Measurements from ENCODE around the gene NEURL4. TPM values are rescaled to one million over a fixed set of nuclear protein-coding genes. Genes with fewer than 3 reads are reported as not detected.

Gene NEURL4
- polyA plus RNA-seq, 2 of the 4 experiments (the other 2 are of a cell fraction), result 12.2 to 50.4 TPM

GRCh38 chr17:7327501-7327900, 1.6 kb downstream of the NEURL4 start:
- no peak for DNase-seq (ENCODE audit: low read depth in 1 of 2, low spot score in 1 of 2)
- peak overlapping the region; percentile 95 for H3K4me2 ChIP-seq
- H3K4me3 ChIP-seq, result no peak overlapping the region
- H3K4me1 ChIP-seq, result peaks cover 15% of the 10 kb centered on the region; the same call in 2 of the 3 replicates
- no peak for FAIRE-seq
- CTCF ChIA-PET, result interaction anchor here (0.9 to 23.9 kb wide), 12 partner anchors 7 to 281 kb away, joined by 3 to 433 read pairs (median 6); partner anchors contain the start of genes ACAP1, GPS2, SLC2A4 and TMEM95
- TF ChIP-seq FOSL2 (IDR thresholded peaks at IDR 0.05), result no peak
- no peak for TF ChIP-seq FOSL2 (CRISPR knock-in tag; IDR thresholded peaks at IDR 0.05)
- peak; percentile 4; the same call in 1 of the 2 replicates for TF ChIP-seq POLR2A (IDR thresholded peaks at IDR 0.05; ENCODE audit: low read length)
- no peaks in the 10 kb centered on the region for H3K9me3 ChIP-seq
- ATAC-seq, result no peak
- POLR2A ChIA-PET, result no interaction called here
- 94% methylated on average over 17 of the region's 17 CpGs for WGBS (ENCODE audit: missing lambda C conversion rate)
- no peak overlapping the region for H3K27ac ChIP-seq

DNA sequence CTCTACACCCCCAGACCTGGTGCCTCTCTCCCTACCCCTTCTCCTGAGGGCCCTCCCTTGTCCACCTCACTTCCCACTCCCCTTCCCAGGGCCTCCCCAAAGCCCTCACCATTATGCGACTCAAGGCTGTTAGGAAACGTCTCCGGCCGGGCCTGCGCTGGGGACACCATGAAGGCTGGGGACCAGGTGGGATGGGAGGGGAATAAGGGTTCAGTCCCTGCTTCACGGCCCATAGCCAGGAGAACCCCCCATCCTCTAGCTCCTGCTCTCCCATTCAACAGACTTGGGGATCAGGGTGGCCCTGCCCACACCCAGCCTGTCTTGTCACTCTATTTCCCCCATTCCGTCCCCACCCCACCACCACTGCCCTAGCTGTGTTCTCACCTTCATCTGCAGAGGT, 2.1 kb downstream of the NEURL4 start:
- H3K27ac ChIP-seq, result no peak overlapping the region
- ATAC-seq (no peak), DNase-seq (ENCODE audit: low read depth in 1 of 2, low spot score in 1 of 2) (no peak), FAIRE-seq (no peak)
- H3K4me2 ChIP-seq, result no peak overlapping the region
- H3K4me1 ChIP-seq, result peaks cover 15% of the 10 kb centered on the region; the same call in 2 of the 3 replicates
- POLR2A ChIA-PET, result no interaction called here
- H3K4me3 ChIP-seq, result no peak overlapping the region
- CTCF ChIA-PET, result interaction anchor here (0.9 to 23.9 kb wide), 12 partner anchors 12 to 281 kb away, joined by 3 to 433 read pairs (median 6); partner anchors contain the start of genes ACAP1, GPS2, SENP3 and SLC2A4
- WGBS (ENCODE audit: missing lambda C conversion rate), result 90% methylated on average over 7 of the region's 7 CpGs
- TF ChIP-seq ESRRA (IDR thresholded peaks at IDR 0.05; ENCODE audit: borderline replicate concordance, low read length), result no peak
- H3K9me3 ChIP-seq, result no peaks in the 10 kb centered on the region

DNA sequence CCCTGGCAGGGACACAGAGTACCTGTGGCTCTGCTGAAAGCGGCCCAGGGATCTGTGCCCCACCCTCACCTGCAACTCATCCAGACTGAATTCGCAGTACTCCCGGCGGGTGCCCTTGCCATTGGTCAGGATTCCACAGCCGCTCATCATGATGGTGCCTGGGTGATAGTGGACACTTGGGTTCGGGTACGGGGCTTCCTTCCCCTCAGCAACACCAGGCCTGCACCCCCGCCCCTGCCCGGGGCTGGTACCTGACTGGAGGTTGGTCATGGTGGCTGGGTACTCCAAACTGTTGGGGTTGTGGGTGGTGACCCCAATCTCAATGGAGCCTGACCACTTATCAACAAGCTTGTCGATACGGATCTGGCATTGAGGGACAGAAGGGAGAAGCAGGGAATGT, 2.9 kb downstream of the NEURL4 start:
- TF ChIP-seq BCL3 (IDR thresholded peaks at IDR 0.05), result no peak
- TF ChIP-seq HOXB5 (CRISPR knock-in tag; IDR thresholded peaks at IDR 0.05), result no peak
- TF ChIP-seq ZNF302 (CRISPR knock-in tag; IDR thresholded peaks at IDR 0.05), result no peak
- no peak for TF ChIP-seq REST (IDR thresholded peaks at IDR 0.05)
- no peak for TF ChIP-seq PHF8 (IDR thresholded peaks at IDR 0.05; ENCODE audit: borderline replicate concordance, low read depth)
- no peak for TF ChIP-seq FOSB (CRISPR knock-in tag; IDR thresholded peaks at IDR 0.05)
- no peak for TF ChIP-seq MAX (IDR thresholded peaks at IDR 0.05)
- TF ChIP-seq NFE2L2 (conservative IDR thresholded peaks at IDR 0.05; ENCODE audit: low read length), result no peak
- TF ChIP-seq CHD2 (IDR thresholded peaks at IDR 0.05; ENCODE audit: low read length, partially characterized antibody), result no peak
- TF ChIP-seq EHF (CRISPR knock-in tag; IDR thresholded peaks at IDR 0.05), result no peak
- TF ChIP-seq ELK1 (IDR thresholded peaks at IDR 0.05; ENCODE audit: low read depth, low read length), result no peak
- TF ChIP-seq ATOH8 (CRISPR knock-in tag; IDR thresholded peaks at IDR 0.05; ENCODE audit: low read depth), result no peak
- TF ChIP-seq SREBF2 (IDR thresholded peaks at IDR 0.05), result no peak
- TF ChIP-seq HOXB13 (CRISPR knock-in tag; IDR thresholded peaks at IDR 0.05; ENCODE audit: low read depth), result no peak
- TF ChIP-seq CHD4 (IDR thresholded peaks at IDR 0.05; ENCODE audit: borderline replicate concordance), result no peak
- H3K4me1 ChIP-seq, result peaks cover 15% of the 10 kb centered on the region; the same call in 2 of the 3 replicates
- ChIA-PET CTCF (interaction anchor here (0.8 to 23.9 kb wide), 11 partner anchors 11 to 280 kb away, joined by 3 to 433 read pairs (median 7); partner anchors contain the start of genes ACAP1, GPS2, SENP3 and SLC2A4), POLR2A (interaction anchor here (0.6 kb wide), 1 partner anchor 17 kb away, joined by 3 read pairs; no protein-coding TSS in a partner anchor)
- 94% methylated on average over 9 of the region's 11 CpGs for WGBS (ENCODE audit: missing lambda C conversion rate)
- no peak overlapping the region for H3K4me2 ChIP-seq
- no peak overlapping the region for H3K4me3 ChIP-seq
- H3K27ac ChIP-seq, result no peak overlapping the region
- FAIRE-seq (no peak), ATAC-seq (no peak), DNase-seq (ENCODE audit: low read depth in 1 of 2, low spot score in 1 of 2) (no peak)
- no peaks in the 10 kb centered on the region for H3K9me3 ChIP-seq
